Type B pancreatic cell (in vitro differentiated cells): ENCODE results near the gene TMEFF2. TPM values are rescaled to one million over a fixed set of nuclear protein-coding genes. Genes with fewer than 3 reads are reported as not detected.
"Not testable (repeated sequence)": the region's sequence is repeated elsewhere in the genome, so short reads cannot be mapped to it uniquely, and the experiment has no call there.

Experiments used
- DNase-seq: peaks from one replicate; pipeline ENCODE4 v3.0.0; 2021; ENCODE audit warnings: mixed read lengths; ENCODE audit not compliant: unreplicated experiment; ENCODE audit errors: extremely low spot score
- H3K27ac Mint-ChIP-seq: 2 replicates; pipeline ENCODE4 v1.8.0; 2021; ENCODE audit warnings: mild to moderate bottlenecking, mixed read lengths
- H3K27me3 Mint-ChIP-seq: 2 replicates; pipeline ENCODE4 v1.8.0; 2021; ENCODE audit warnings: mixed read lengths
- H3K36me3 Mint-ChIP-seq: 2 replicates; pipeline ENCODE4 v1.8.0; 2021; ENCODE audit warnings: mixed read lengths
- H3K4me1 Mint-ChIP-seq: one replicate; pipeline ENCODE4 v1.8.0; 2021; ENCODE audit warnings: mixed read lengths; ENCODE audit not compliant: unreplicated experiment
- H3K4me3 Mint-ChIP-seq: 2 replicates; pipeline ENCODE4 v1.8.0; 2021; ENCODE audit warnings: mild to moderate bottlenecking, mixed read lengths
- H3K9me3 Mint-ChIP-seq: 2 replicates; pipeline ENCODE4 v1.8.0; 2021; ENCODE audit warnings: mixed read lengths
- CTCF ChIP-seq: fragments of 200-600 bp; sonication (generic); conservative IDR thresholded peaks from 2 replicates; pipeline ENCODE4 v1.5.0; 2021; ENCODE audit warnings: antibody characterized with exemption, mild to moderate bottlenecking
- total RNA-seq: library from RNA; stranded (reverse); gene quantifications from 2 replicates; pipeline ENCODE4 v1.2.1, GENCODE V29; 2021; ENCODE audit warnings: low replicate concordance

Gene TMEFF2
- total RNA-seq, 1 donor from 2014 or later: 10.7 TPM

DNA sequence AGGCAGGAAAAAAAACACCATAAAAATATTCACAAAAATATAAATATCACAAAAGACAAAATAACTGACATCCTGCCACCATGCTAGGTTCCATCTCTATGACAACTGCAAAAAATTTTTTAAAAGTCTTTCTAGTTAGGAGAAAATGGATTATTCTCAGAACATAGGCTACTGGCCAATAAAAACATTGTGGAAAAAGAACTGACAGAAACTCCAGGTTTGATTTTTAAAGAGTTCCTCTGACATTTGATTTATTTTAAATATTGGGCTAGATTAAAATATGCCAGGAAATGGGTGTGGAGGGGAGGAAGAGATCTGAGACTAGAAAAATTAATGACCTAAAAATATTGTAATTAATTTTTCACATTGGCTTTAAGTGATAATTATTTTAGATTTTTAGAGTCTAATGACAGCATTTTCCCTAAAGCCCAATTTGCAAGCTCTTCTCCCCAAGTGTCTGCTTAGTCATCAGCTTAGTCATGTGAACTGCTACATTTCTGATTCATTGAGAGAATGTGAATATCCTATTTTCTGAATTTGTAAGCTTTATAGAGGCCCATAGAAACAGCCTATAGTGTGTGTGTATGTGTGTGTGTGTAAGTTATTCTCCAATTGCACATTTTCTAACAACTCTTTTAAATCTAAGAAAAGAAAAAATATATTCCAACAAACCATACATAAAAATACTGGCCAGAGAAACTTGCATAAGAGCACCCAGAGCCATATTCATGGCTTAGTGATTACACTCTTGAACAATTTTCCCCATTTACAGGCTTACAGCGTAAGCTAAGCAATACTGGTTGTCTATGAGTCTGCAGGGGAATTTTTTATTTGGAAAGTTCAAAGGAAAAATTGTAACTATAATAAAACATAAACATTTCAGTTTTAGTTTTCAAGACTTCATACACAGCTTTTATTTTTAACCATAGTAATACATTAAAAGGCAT, 48.4 kb downstream of the TMEFF2 start:
- Mint-ChIP-seq H3K27ac (no peak overlapping the region), H3K4me1 (peaks cover 12% of the 10 kb centered on the region)

DNA sequence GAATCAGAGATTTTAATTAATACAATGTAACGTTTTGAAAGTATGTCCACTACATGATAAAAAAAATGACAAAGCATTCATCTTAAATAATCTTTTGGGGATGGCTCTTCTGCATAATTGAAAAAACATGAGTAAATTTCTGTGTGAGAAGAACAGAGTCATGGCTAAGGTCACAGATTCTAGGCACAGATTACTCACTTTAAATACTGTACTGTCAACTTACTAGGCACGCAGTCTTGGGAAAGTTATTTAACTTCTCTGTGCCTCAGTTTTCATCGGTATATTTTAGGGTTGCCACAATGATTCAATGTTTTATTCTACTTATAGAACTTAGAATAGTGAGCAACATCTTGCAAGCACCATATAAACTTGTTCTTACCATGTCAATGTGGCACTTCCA, 49.2 kb downstream of the TMEFF2 start:
- Mint-ChIP-seq H3K9me3 (no peaks in the 10 kb centered on the region), H3K27me3 (no peaks in the 10 kb centered on the region), H3K4me3 (no peak overlapping the region), H3K36me3 (no peaks in the 10 kb centered on the region), H3K4me1 (peaks cover 12% of the 10 kb centered on the region), H3K27ac (no peak overlapping the region)
- no peak for DNase-seq
- no peak for TF ChIP-seq CTCF

More for the DNA sequence above, 48.4 kb downstream of the TMEFF2 start:
- TF ChIP-seq CTCF: no peak
- H3K27me3 Mint-ChIP-seq: no peaks in the 10 kb centered on the region
- H3K9me3 Mint-ChIP-seq: peaks cover 4% of the 10 kb centered on the region
- H3K36me3 Mint-ChIP-seq: no peaks in the 10 kb centered on the region
- DNase-seq: no peak
- no peak overlapping the region for H3K4me3 Mint-ChIP-seq

GRCh38 chr2:192140236-192140839, 54.4 kb downstream of the TMEFF2 start:
- no peaks in the 10 kb centered on the region for H3K36me3 Mint-ChIP-seq
- DNase-seq: no peak
- H3K27me3 Mint-ChIP-seq: no peaks in the 10 kb centered on the region
- H3K9me3 Mint-ChIP-seq: no peaks in the 10 kb centered on the region
- no peaks in the 10 kb centered on the region for H3K4me1 Mint-ChIP-seq
- H3K4me3 Mint-ChIP-seq: no peak overlapping the region
- H3K27ac Mint-ChIP-seq: no peak overlapping the region
- TF ChIP-seq CTCF: no peak

DNA sequence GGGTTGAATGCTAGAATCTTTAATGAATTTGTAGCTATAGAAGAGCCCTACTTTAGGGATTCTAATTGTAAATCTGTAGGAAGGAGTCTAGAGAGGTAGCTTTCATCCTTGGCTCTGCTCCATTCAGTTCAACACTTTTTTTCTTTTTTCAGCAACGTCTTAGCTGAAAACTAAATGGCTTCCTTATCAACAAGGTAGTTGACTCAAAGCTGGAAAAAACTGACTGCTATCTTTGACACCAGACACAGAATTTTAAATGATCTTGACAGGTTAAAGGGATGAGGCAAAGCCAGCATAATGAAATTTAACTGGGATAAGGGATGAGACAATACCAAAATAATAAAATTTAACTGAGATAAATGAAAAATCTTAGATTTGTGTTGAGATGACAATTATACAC, 54.9 kb downstream of the TMEFF2 start:
- Mint-ChIP-seq H3K27ac (no peak overlapping the region), H3K4me1 (no peaks in the 10 kb centered on the region), H3K9me3 (no peaks in the 10 kb centered on the region), H3K36me3 (peaks cover 4% of the 10 kb centered on the region), H3K4me3 (no peak overlapping the region), H3K27me3 (peaks cover 3% of the 10 kb centered on the region)
- no peak for TF ChIP-seq CTCF
- DNase-seq: no peak

DNA sequence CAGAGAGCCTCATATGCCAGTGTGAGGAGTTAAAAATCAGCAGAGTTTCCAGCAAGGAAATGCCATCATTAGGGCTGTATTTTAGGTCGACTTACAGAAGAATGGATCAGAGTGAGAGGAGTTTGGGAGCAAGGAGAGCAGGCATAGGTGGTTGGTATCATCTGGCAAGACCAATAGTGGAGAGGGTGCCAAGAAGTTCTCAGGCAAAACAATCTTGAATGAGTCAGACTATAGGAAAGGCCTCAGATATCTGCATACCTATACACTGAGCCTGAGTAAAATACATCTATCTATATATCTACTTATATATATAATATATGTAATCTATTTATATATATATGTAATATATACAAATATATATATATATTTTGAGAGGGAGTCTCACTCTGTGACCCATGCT, 57.3 kb downstream of the TMEFF2 start:
- Mint-ChIP-seq H3K9me3 (no peaks in the 10 kb centered on the region), H3K27me3 (peaks cover 3% of the 10 kb centered on the region), H3K27ac (no peak overlapping the region), H3K36me3 (peaks cover 4% of the 10 kb centered on the region), H3K4me1 (no peaks in the 10 kb centered on the region), H3K4me3 (no peak overlapping the region)
- DNase-seq: no peak
- no peak for TF ChIP-seq CTCF

GRCh38 chr2:192132604-192133003, 62.1 kb downstream of the TMEFF2 start:
- H3K4me3 Mint-ChIP-seq, H3K9me3 Mint-ChIP-seq, DNase-seq, H3K4me1 Mint-ChIP-seq, H3K27ac Mint-ChIP-seq, H3K36me3 Mint-ChIP-seq, H3K27me3 Mint-ChIP-seq: not testable (repeated sequence)

- not testable (repeated sequence) for H3K4me3 Mint-ChIP-seq, H3K9me3 Mint-ChIP-seq, H3K27me3 Mint-ChIP-seq, H3K36me3 Mint-ChIP-seq, H3K4me1 Mint-ChIP-seq, DNase-seq
- peak overlapping the region; percentile 76 for H3K27ac Mint-ChIP-seq
Observed at GRCh38 chr2:192130312-192130711, 64.4 kb downstream of the TMEFF2 start.
